HEK293T (cell line): Measurements from ENCODE around the gene ZC3H13.

Experiments used
- CTCF ChIA-PET: fragments of 350-600 bp; formaldehyde crosslinking; extraction: SDS; loops from one replicate; lab custom pipeline; 2021; ENCODE audit warnings: antibody characterized with exemption, inconsistent platforms; lab: Yijun Ruan, JAX
- POLR2A ChIA-PET: fragments of 350-600 bp; formaldehyde crosslinking; extraction: SDS; loops from one replicate; lab custom pipeline; 2020; ENCODE audit warnings: antibody characterized with exemption, inconsistent platforms; lab: Yijun Ruan, JAX
- DNase-seq: peaks from one replicate; pipeline ENCODE4 v3.0.0; 2012; ENCODE audit warnings: mixed read lengths; ENCODE audit errors: extremely low spot score
- ARNT ChIP-seq: fragments of 450-650 bp; IDR thresholded peaks from 2 replicates; pipeline ENCODE4 v1.6.1; 2017; ENCODE audit warnings: mild to moderate bottlenecking
- BHLHE40 ChIP-seq: fragments of 450-650 bp; IDR thresholded peaks from 2 replicates; pipeline ENCODE4 v1.6.1; 2016; ENCODE audit warnings: mild to moderate bottlenecking, moderate library complexity, borderline replicate concordance
- CTBP1 ChIP-seq: fragments of 450-650 bp; IDR thresholded peaks from 2 replicates; pipeline ENCODE4 v1.6.1; 2016; ENCODE audit warnings: borderline replicate concordance
- ELF4 ChIP-seq: fragments of 450-650 bp; IDR thresholded peaks from 2 replicates; pipeline ENCODE4 v1.6.1; 2017; ENCODE audit warnings: antibody characterized with exemption
- FOXA1 ChIP-seq: fragments of 450-650 bp; IDR thresholded peaks from 2 replicates; pipeline ENCODE4 v1.6.1; 2016; ENCODE audit warnings: mild to moderate bottlenecking
- FOXK2 ChIP-seq: fragments of 450-650 bp; IDR thresholded peaks from 2 replicates; pipeline ENCODE4 v1.6.1; 2016; ENCODE audit warnings: mild to moderate bottlenecking
- FOXM1 ChIP-seq: fragments of 450-650 bp; IDR thresholded peaks from 2 replicates; pipeline ENCODE4 v1.6.1; 2017; ENCODE audit warnings: mild to moderate bottlenecking, borderline replicate concordance
- HDGF ChIP-seq: fragments of 450-650 bp; IDR thresholded peaks from 2 replicates; pipeline ENCODE4 v1.6.1; 2017; ENCODE audit warnings: antibody characterized with exemption, borderline replicate concordance
- L3MBTL2 ChIP-seq: fragments of 450-650 bp; conservative IDR thresholded peaks from 2 replicates; pipeline ENCODE4 v1.6.1; 2016; ENCODE audit warnings: mild to moderate bottlenecking
- LEF1 ChIP-seq: fragments of 450-650 bp; IDR thresholded peaks from 2 replicates; pipeline ENCODE4 v1.6.1; 2017; ENCODE audit warnings: mild to moderate bottlenecking, borderline replicate concordance
- NFRKB ChIP-seq: fragments of 450-650 bp; IDR thresholded peaks from 2 replicates; pipeline ENCODE4 v1.6.1; 2016; ENCODE audit warnings: mild to moderate bottlenecking, moderate library complexity
- PKNOX1 ChIP-seq: fragments of 450-650 bp; IDR thresholded peaks from 2 replicates; pipeline ENCODE4 v1.6.1; 2016
- SP1 ChIP-seq: fragments of 450-650 bp; IDR thresholded peaks from 2 replicates; pipeline ENCODE4 v1.6.1; 2017
- SUZ12 ChIP-seq: fragments of 450-650 bp; IDR thresholded peaks from 2 replicates; pipeline ENCODE4 v1.6.1; 2016; ENCODE audit warnings: mild to moderate bottlenecking
- TARDBP ChIP-seq: fragments of 450-650 bp; IDR thresholded peaks from 2 replicates; pipeline ENCODE4 v1.6.1; 2016
- ZNF384 ChIP-seq: fragments of 450-650 bp; IDR thresholded peaks from 2 replicates; pipeline ENCODE4 v1.6.1; 2016

Gene ZC3H13

GRCh38 chr13:45931211-45931610 is 121.3 kb downstream of the ZC3H13 start:
- CTCF ChIA-PET: no interaction called here
- no peak for DNase-seq
- POLR2A ChIA-PET: no interaction called here
- no peak for TF ChIP-seq NFRKB
- no peak for TF ChIP-seq ZNF384
- no peak for TF ChIP-seq ARNT
- no peak for TF ChIP-seq L3MBTL2
- TF ChIP-seq FOXM1: no peak
- no peak for TF ChIP-seq FOXK2
- TF ChIP-seq SP1: no peak
- no peak for TF ChIP-seq SUZ12
- no peak for TF ChIP-seq HDGF
- TF ChIP-seq CTBP1: no peak

GRCh38 chr13:45930177-45930576 is 122.4 kb downstream of the ZC3H13 start:
- CTCF ChIA-PET: no interaction called here
- DNase-seq: no peak
- no peak for TF ChIP-seq ARNT
- no peak for TF ChIP-seq ZNF384
- no peak for TF ChIP-seq PKNOX1
- no peak for TF ChIP-seq NFRKB
- TF ChIP-seq FOXM1: no peak
- no peak for TF ChIP-seq FOXK2
- TF ChIP-seq ELF4: no peak
- TF ChIP-seq LEF1: no peak
- TF ChIP-seq CTBP1: no peak
- no peak for TF ChIP-seq TARDBP
- TF ChIP-seq BHLHE40: no peak
- no peak for TF ChIP-seq L3MBTL2
- POLR2A ChIA-PET: no interaction called here

- TF ChIP-seq LEF1: no peak
- TF ChIP-seq FOXA1: no peak
- no peak for TF ChIP-seq ELF4
- no peak for TF ChIP-seq FOXM1
- TF ChIP-seq SUZ12: no peak
- no peak for DNase-seq
- CTCF ChIA-PET: no interaction called here
- POLR2A ChIA-PET: no interaction called here
Measured at GRCh38 chr13:45928843-45929242, 123.7 kb downstream of the ZC3H13 start.

GRCh38 chr13:45928176-45928575 is 124.4 kb downstream of the ZC3H13 start:
- DNase-seq: no peak
- no peak for TF ChIP-seq ELF4
- no peak for TF ChIP-seq L3MBTL2
- TF ChIP-seq SP1: no peak
- no peak for TF ChIP-seq PKNOX1
- TF ChIP-seq SUZ12: no peak
- TF ChIP-seq LEF1: no peak
- TF ChIP-seq ZNF384: no peak
- no peak for TF ChIP-seq NFRKB
- TF ChIP-seq FOXM1: no peak
- TF ChIP-seq HDGF: no peak
- TF ChIP-seq TARDBP: no peak
- no peak for TF ChIP-seq BHLHE40
- TF ChIP-seq FOXK2: no peak
- no peak for TF ChIP-seq CTBP1
- no peak for TF ChIP-seq FOXA1
- TF ChIP-seq ARNT: no peak

GRCh38 chr13:45926741-45927140 is 125.8 kb downstream of the ZC3H13 start:
- CTCF ChIA-PET: no interaction called here
- POLR2A ChIA-PET: no interaction called here
- DNase-seq: no peak
- no peak for TF ChIP-seq ZNF384
- TF ChIP-seq L3MBTL2: no peak
- TF ChIP-seq HDGF: no peak
- no peak for TF ChIP-seq SUZ12
- no peak for TF ChIP-seq FOXK2
- no peak for TF ChIP-seq ELF4
- TF ChIP-seq FOXM1: no peak
- no peak for TF ChIP-seq CTBP1
- no peak for TF ChIP-seq LEF1
- no peak for TF ChIP-seq ARNT

More at GRCh38 chr13:45928176-45928575, 124.4 kb downstream of the ZC3H13 start:
- CTCF ChIA-PET: no interaction called here
- POLR2A ChIA-PET: no interaction called here

GRCh38 chr13:45925151-45925550 is 127.4 kb downstream of the ZC3H13 start:
- ChIA-PET POLR2A (no interaction called here), CTCF (no interaction called here)
- TF ChIP-seq PKNOX1: no peak
- no peak for DNase-seq

GRCh38 chr13:45921162-45921736 is 131.3 kb downstream of the ZC3H13 start:
- ChIA-PET POLR2A (no interaction called here), CTCF (interaction anchor here (0.7 kb wide), 1 partner anchor 600 kb away, joined by 3 read pairs; no protein-coding TSS in a partner anchor)

More at GRCh38 chr13:45921162-45921736, 131.3 kb downstream of the ZC3H13 start:
- TF ChIP-seq HDGF: no peak
- no peak for TF ChIP-seq NFRKB
- TF ChIP-seq SP1: no peak
- DNase-seq: no peak
